Fibroblast of villous mesenchyme (primary cell): ENCODE results near the gene MRGPRE. TPM values are rescaled to one million over a fixed set of nuclear protein-coding genes. Genes with fewer than 3 reads are reported as not detected.

Experiments
- DNase-seq: peaks from one replicate; pipeline ENCODE4 v3.0.0-alpha.2; 2010; ENCODE audit warnings: low read depth
- H3K4me3 ChIP-seq: 2 replicates; pipeline ENCODE4 v1.5.1; 2011; ENCODE audit warnings: low read depth, mild to moderate bottlenecking, low read length
- CTCF ChIP-seq: IDR thresholded peaks from 2 replicates; pipeline ENCODE4 v1.5.1; 2012; ENCODE audit warnings: low read depth, mild to moderate bottlenecking, low read length; ENCODE audit not compliant: insufficient read depth
- total RNA-seq: library from RNA; depleted of rRNA; stranded (reverse); fragments of >200 nt; gene quantifications from 2 replicates; pipeline ENCODE4 v1.2.3, GENCODE V29; 2012

Gene MRGPRE
- total RNA-seq, 1 donor = not detected

- TF ChIP-seq CTCF = peak; percentile 66
- no peak overlapping the region for H3K4me3 ChIP-seq
- peak; percentile 47 for DNase-seq
These were observed 36.7 kb downstream of the MRGPRE start for GRCh38 chr11:3195251-3196160.

GRCh38 chr11:3194016-3194816, 38.0 kb downstream of the MRGPRE start:
- TF ChIP-seq CTCF = no peak
- DNase-seq = no peak

GRCh38 chr11:3193373-3194015, 38.7 kb downstream of the MRGPRE start:
- no peak for DNase-seq
- H3K4me3 ChIP-seq = no peak overlapping the region
- no peak for TF ChIP-seq CTCF

More at GRCh38 chr11:3194016-3194816, 38.0 kb downstream of the MRGPRE start:
- H3K4me3 ChIP-seq = no peak overlapping the region

- no peak for TF ChIP-seq CTCF
- H3K4me3 ChIP-seq = no peak overlapping the region
- DNase-seq = no peak
These were observed 39.5 kb downstream of the MRGPRE start for GRCh38 chr11:3192511-3193372.

- no peak for DNase-seq
- H3K4me3 ChIP-seq = no peak overlapping the region
- TF ChIP-seq CTCF = no peak
These were observed 40.5 kb downstream of the MRGPRE start for GRCh38 chr11:3191586-3192324.

GRCh38 chr11:3190600-3190999, 41.6 kb downstream of the MRGPRE start:
- no peak for DNase-seq

More at GRCh38 chr11:3190600-3190999, 41.6 kb downstream of the MRGPRE start:
- no peak for TF ChIP-seq CTCF
- H3K4me3 ChIP-seq = no peak overlapping the region
